CD4-positive, CD25-positive, alpha-beta regulatory T cell (primary cell): ENCODE data around the gene TIGD7. TPM values are rescaled to one million over a fixed set of nuclear protein-coding genes. Genes with fewer than 3 reads are reported as not detected.

ENCODE experiments used
- ATAC-seq, 2 donors: fragments of 150-1000 bp; cut with Tn5 transposase; one replicate each; pipeline ENCODE4 v1.10.0; 2021; ENCODE audit warnings: low read depth in 2 of 2, moderate number of reproducible peaks in 2 of 2, moderate library complexity in 1 of 2
- DNase-seq, 3 donors: peaks; one replicate each; pipeline versions ENCODE4 v3.0.0 to v3.0.0-alpha.2; 2012 to 2022; ENCODE audit warnings: mixed read lengths in 1 of 3
- H3K27ac ChIP-seq: one replicate; pipeline ENCODE4 v1.7.0; 2013; ENCODE audit warnings: mild to moderate bottlenecking, low read length; ENCODE audit not compliant: insufficient read depth, poor library complexity, severe bottlenecking
- H3K27me3 ChIP-seq: one replicate; pipeline ENCODE4 v1.7.0; 2013; ENCODE audit warnings: low read length; ENCODE audit not compliant: control insufficient read depth, insufficient read depth
- H3K36me3 ChIP-seq: one replicate; pipeline ENCODE4 v1.7.0; 2013; ENCODE audit warnings: mild to moderate bottlenecking, low read length, moderate library complexity; ENCODE audit not compliant: control insufficient read depth, insufficient read depth
- H3K4me1 ChIP-seq: 2 replicates; pipeline ENCODE4 v1.7.0; 2013; ENCODE audit warnings: mild to moderate bottlenecking, low read length; ENCODE audit not compliant: insufficient read depth, control insufficient read depth, poor library complexity, severe bottlenecking
- H3K4me3 ChIP-seq: one replicate; pipeline ENCODE4 v1.7.0; 2013; ENCODE audit warnings: low read depth, mild to moderate bottlenecking, low read length, moderate library complexity
- H3K9me3 ChIP-seq, 2 experiments: 1 replicate in 1 of 2; 2 replicates in 1 of 2; pipeline ENCODE4 v1.7.0; 2013; ENCODE audit warnings: low read length in 2 of 2, mild to moderate bottlenecking in 1 of 2, moderate library complexity in 1 of 2; ENCODE audit not compliant: control insufficient read depth in 2 of 2
- H3K27ac Mint-ChIP-seq, 3 donors: one replicate each; pipeline ENCODE4 v1.8.0; 2020 to 2022; ENCODE audit warnings: mild to moderate bottlenecking in 3 of 3, mixed read lengths in 3 of 3, moderate library complexity in 2 of 3
- H3K27me3 Mint-ChIP-seq: one replicate; pipeline ENCODE4 v1.8.0; 2022; ENCODE audit warnings: mild to moderate bottlenecking, mixed read lengths
- H3K36me3 Mint-ChIP-seq: one replicate; pipeline ENCODE4 v1.8.0; 2020; ENCODE audit warnings: mixed read lengths
- H3K4me1 Mint-ChIP-seq, 4 donors: one replicate each; pipeline ENCODE4 v1.8.0; 2020 to 2022; ENCODE audit warnings: mixed read lengths in 4 of 4, mild to moderate bottlenecking in 1 of 4
- H3K4me3 Mint-ChIP-seq, 4 donors: one replicate each; pipeline ENCODE4 v1.8.0; 2020 to 2022; ENCODE audit warnings: mild to moderate bottlenecking in 4 of 4, mixed read lengths in 4 of 4, moderate library complexity in 3 of 4
- H3K9me3 Mint-ChIP-seq, 7 donors: one replicate each; pipeline ENCODE4 v1.8.0; 2020 to 2022; ENCODE audit warnings: mixed read lengths in 7 of 7, mild to moderate bottlenecking in 3 of 7, moderate library complexity in 2 of 7
- polyA plus RNA-seq, 4 donors: library from polyadenylated mRNA; unstranded; fragments of 300-500 nt; fragmentation: Illumina TruSeq; gene quantifications; one replicate each; pipeline ENCODE4 v1.2.3, GENCODE V29; 2021
- total RNA-seq: library from RNA; stranded (reverse); gene quantifications from one replicate; pipeline ENCODE4 v1.2.3, GENCODE V29; 2022

Gene TIGD7
- total and polyA plus RNA-seq, 5 donors from 2014 or later = 3.1 to 6.2 (median 4.4) TPM

DNA sequence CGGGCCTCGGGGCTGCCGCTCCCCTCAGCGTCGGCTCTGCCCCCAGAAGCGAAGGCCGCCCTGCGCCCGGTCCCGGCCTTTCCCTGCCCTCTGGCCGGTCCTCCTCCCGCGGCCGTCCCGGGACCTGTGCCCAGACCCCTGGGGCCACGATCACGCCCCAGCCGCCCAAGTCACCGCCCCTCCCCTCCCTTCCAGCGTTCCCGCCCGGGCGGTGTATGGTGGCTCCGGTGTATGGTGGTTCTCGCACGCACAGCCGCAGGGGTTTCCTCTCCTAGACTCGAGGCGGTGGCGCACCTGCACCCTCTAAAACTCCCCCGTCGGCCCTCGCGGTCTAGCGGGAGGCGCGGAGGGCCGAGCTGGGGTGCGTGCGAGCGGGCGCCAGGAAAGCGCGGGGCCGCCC lies 10.0 kb downstream of the TIGD7 start:
- Mint-ChIP-seq H3K27ac (no peak overlapping the region), H3K36me3 (peaks cover 50% of the 10 kb centered on the region), H3K9me3 (peaks cover 2 to 70% (median 30%) of the 10 kb centered on the region in 7 donors), H3K4me3 (peak overlapping the region in 1 of 4 donors; percentile 82), H3K4me1 (peaks cover 0 to 12% (median 6%) of the 10 kb centered on the region in 4 donors), H3K27me3 (no peaks in the 10 kb centered on the region)
- DNase-seq = no peak
- H3K27me3 ChIP-seq = no peaks in the 10 kb centered on the region
- ATAC-seq = no peak
- no peak overlapping the region for H3K27ac ChIP-seq
- H3K36me3 ChIP-seq = peaks cover 35% of the 10 kb centered on the region
- no peak overlapping the region for H3K4me3 ChIP-seq
- H3K4me1 ChIP-seq = no peaks in the 10 kb centered on the region
- peaks cover 65 to 97% of the 10 kb centered on the region in 2 experiments for H3K9me3 ChIP-seq

DNA sequence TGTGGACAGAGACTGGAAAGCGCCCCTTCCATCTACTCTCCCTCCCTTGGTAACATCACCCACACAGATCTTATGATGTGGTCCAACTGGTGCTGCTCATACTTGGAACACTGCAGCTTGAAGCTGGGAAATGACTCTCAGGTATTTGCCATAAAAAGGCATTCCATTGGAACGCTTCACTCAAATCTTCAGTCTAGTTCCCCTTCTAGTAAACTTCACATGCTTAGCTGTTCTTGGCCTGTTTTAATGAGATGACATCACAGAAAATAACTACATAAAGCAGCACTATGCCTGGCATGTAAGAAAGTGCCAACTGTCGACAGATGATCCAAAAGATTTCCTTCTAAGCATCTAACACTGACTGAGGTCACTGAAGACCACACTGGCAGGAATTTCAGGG lies 12.6 kb downstream of the TIGD7 start:
- H3K27ac Mint-ChIP-seq = no peak overlapping the region
- no peak overlapping the region for H3K4me3 Mint-ChIP-seq
- Histone ChIP-seq H3K9me3 (peaks cover 59 to 94% of the 10 kb centered on the region in 2 experiments), H3K27me3 (no peaks in the 10 kb centered on the region), H3K27ac (no peak overlapping the region), H3K4me3 (no peak overlapping the region), H3K36me3 (peaks cover 49% of the 10 kb centered on the region), H3K4me1 (no peaks in the 10 kb centered on the region)
- no peaks in the 10 kb centered on the region for H3K27me3 Mint-ChIP-seq
- H3K36me3 Mint-ChIP-seq = peaks cover 58% of the 10 kb centered on the region
- peaks cover 0 to 12% (median 6%) of the 10 kb centered on the region in 4 donors for H3K4me1 Mint-ChIP-seq
- H3K9me3 Mint-ChIP-seq = peaks cover 2 to 70% (median 22%) of the 10 kb centered on the region in 7 donors
- ATAC-seq (no peak), DNase-seq (no peak)

GRCh38 chr16:3289998-3290673 lies 15.1 kb downstream of the TIGD7 start:
- Mint-ChIP-seq H3K9me3 (peaks cover 0 to 72% (median 22%) of the 10 kb centered on the region in 7 donors), H3K27ac (no peak overlapping the region), H3K27me3 (no peaks in the 10 kb centered on the region), H3K4me1 (peaks cover 5 to 26% (median 11%) of the 10 kb centered on the region in 4 donors), H3K4me3 (peak overlapping the region in 1 of 4 donors; percentile 32), H3K36me3 (peaks cover 71% of the 10 kb centered on the region)
- Histone ChIP-seq H3K36me3 (peaks cover 74% of the 10 kb centered on the region), H3K4me3 (peak overlapping the region; percentile 13), H3K9me3 (peaks cover 72 to 95% of the 10 kb centered on the region in 2 experiments), H3K27ac (no peak overlapping the region), H3K27me3 (no peaks in the 10 kb centered on the region), H3K4me1 (peaks cover under 1% of the 10 kb centered on the region)
- ATAC-seq (no peak), DNase-seq (no peak)

DNA sequence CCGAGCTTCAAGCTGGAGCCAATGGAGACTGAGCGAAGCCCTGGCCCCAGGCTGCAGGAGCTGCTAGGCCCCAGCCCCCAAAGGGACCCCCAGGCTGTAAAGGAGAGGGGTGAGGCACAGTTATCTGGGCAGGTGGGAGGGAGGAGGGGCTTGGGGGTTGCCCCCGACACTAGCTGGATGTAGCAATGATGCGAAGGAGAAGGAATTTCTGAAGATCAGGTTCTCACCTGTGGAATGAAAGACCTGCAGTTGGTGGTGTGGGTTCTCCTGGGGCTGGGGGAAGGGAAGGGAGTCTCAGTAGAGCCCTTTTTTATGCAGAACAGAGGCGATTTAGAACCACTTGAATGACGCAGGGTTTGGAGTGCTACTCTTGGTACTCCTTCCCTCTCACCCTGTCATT lies 20.1 kb downstream of the TIGD7 start:
- peaks cover 50% of the 10 kb centered on the region for H3K36me3 Mint-ChIP-seq
- Histone ChIP-seq H3K27me3 (no peaks in the 10 kb centered on the region), H3K9me3 (peaks cover 37 to 46% of the 10 kb centered on the region in 2 experiments), H3K4me1 (peaks cover 25% of the 10 kb centered on the region), H3K36me3 (peaks cover 48% of the 10 kb centered on the region), H3K4me3 (peak overlapping the region; percentile 80), H3K27ac (no peak overlapping the region)
- no peaks in the 10 kb centered on the region for H3K27me3 Mint-ChIP-seq
- peak overlapping the region in 3 of 4 donors; percentile 61 to 96 (median 93) for H3K4me3 Mint-ChIP-seq
- peaks cover 4 to 45% (median 28%) of the 10 kb centered on the region in 4 donors for H3K4me1 Mint-ChIP-seq
- DNase-seq (no peak), ATAC-seq (no peak)
- H3K9me3 Mint-ChIP-seq = peaks cover 0 to 38% (median 6%) of the 10 kb centered on the region in 7 donors
- no peak overlapping the region for H3K27ac Mint-ChIP-seq

DNA sequence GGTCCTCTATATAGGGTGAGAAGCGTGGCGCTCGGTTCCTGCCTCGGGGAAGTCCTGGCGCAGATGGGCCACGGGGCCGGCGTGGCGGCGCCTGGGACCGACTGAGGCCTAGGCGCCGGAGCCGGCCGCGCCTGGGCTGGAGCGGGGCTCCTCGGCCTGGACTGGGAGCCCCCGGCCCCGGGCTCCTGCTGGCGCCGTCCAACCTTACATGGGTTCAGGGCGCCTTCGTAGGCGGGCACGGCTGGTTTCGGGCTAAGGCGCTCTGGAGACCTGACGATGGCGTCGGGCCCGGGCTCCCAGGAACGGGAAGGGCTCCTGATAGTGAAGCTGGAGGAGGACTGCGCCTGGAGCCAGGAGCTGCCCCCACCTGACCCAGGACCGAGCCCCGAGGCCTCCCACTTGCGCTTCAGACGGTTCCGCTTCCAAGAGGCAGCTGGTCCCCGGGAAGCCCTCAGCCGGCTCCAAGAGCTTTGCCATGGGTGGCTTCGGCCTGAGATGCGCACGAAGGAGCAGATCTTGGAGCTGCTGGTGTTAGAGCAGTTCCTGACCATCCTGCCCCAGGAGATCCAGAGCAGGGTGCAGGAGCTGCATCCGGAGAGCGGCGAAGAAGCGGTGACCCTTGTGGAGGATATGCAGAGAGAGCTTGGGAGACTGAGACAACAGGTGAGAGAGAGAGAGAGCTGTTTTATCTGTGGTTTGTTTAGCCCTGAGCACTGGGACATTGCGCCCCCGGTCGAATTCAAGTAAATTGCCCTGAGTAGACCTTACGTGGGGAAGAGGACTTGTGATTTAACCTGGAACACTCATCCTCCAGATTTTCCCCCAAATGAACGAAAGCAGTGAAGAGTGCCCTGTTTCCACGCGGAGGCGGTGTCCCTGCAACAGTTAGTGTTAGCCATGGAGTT lies 21.4 kb downstream of the TIGD7 start:
- Histone ChIP-seq H3K9me3 (peaks cover 24 to 32% of the 10 kb centered on the region in 2 experiments), H3K27me3 (no peaks in the 10 kb centered on the region), H3K4me3 (peak overlapping the region; percentile 80), H3K4me1 (peaks cover 25% of the 10 kb centered on the region), H3K27ac (peak overlapping the region; percentile 97), H3K36me3 (peaks cover 35% of the 10 kb centered on the region)
- no peak for ATAC-seq
- peak overlapping the region; percentile 95 to 98 (median 98) for H3K27ac Mint-ChIP-seq
- H3K36me3 Mint-ChIP-seq = peaks cover 40% of the 10 kb centered on the region
- H3K27me3 Mint-ChIP-seq = no peaks in the 10 kb centered on the region
- peak in 1 of 3 donors; percentile 17 for DNase-seq
- H3K4me3 Mint-ChIP-seq = peak overlapping the region; percentile 94 to 96 (median 95)
- peaks cover 4 to 45% (median 28%) of the 10 kb centered on the region in 4 donors for H3K4me1 Mint-ChIP-seq
- H3K9me3 Mint-ChIP-seq = peaks cover 0 to 28% (median 6%) of the 10 kb centered on the region in 7 donors

DNA sequence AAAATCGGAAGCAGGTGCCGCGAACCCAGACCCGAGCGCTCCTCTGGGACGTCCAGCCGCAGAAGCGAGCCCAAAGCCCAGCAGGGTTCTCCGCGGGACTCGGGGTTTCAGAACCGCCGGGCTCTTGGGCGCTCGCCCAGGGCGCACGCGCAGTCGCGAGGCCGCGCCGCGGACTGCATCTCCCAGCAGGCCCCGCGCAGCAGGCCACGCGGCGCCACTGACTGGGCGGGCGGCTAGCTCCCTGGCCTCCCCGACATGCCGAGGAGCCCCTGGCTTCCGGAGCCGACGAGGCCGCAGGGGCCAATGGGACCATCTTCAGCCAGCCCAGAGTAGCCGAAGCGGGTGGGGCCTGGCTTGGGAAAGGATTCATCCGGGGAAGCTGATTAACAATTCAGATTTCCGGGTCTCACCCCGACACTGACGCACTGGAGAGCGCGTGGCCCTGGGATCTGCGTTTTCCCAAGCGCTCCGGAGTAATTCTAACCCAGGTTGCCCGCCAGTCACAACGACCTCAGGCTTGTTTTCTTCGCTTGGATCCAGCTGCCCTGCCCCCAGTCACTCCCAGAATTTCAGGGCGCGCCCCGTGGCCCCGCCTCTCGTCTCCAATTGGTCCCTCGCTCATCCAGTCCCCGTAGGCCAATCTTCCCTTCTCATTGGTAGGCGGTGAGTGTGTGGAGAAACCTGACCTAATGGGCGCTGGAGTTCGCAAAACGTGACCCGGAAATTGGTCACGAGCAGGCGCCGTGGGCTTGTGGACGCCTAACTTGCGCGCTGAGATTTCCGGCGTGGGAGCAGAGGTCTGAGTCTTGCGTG lies 22.3 kb downstream of the TIGD7 start, which contains the start of gene ZNF263:
Gene ZNF263 (plus strand): TSS at position 762 of the 813 bp plus-strand sequence. CDS start 328 bp downstream, outside the sequence.
- H3K27me3 Mint-ChIP-seq = no peaks in the 10 kb centered on the region
- H3K4me1 ChIP-seq = peaks cover 25% of the 10 kb centered on the region
- peaks cover 20 to 25% of the 10 kb centered on the region in 2 experiments for H3K9me3 ChIP-seq
- H3K4me3 Mint-ChIP-seq = peak within 1 kb of the TSS; percentile 94 to 96 (median 95)
- DNase-seq (peak; percentile 88 to 98 (median 94)), ATAC-seq (peak; percentile 90)
- peak within 1 kb of the TSS; percentile 95 to 98 (median 98) for H3K27ac Mint-ChIP-seq
- H3K27me3 ChIP-seq = no peaks in the 10 kb centered on the region
- peaks cover 27% of the 10 kb centered on the region for H3K36me3 ChIP-seq
- H3K4me1 Mint-ChIP-seq = peaks cover 4 to 45% (median 28%) of the 10 kb centered on the region in 4 donors
- peak within 1 kb of the TSS; percentile 97 for H3K27ac ChIP-seq
- peaks cover 0 to 24% (median 6%) of the 10 kb centered on the region in 7 donors for H3K9me3 Mint-ChIP-seq
- H3K4me3 ChIP-seq = peak within 1 kb of the TSS; percentile 89
- H3K36me3 Mint-ChIP-seq = peaks cover 34% of the 10 kb centered on the region
